Measurements from ENCODE around the gene FN3K.

FN3K gene

GRCh38 chr17:82734987-82735866 is at the start of gene FN3K:
FN3K (plus strand) TSS chr17:82735615; CDS start chr17:82735637, 22 bp downstream.
- peak in 49 of 56 donors; percentile 24 to 90 (median 72) for DNase-seq

GRCh38 chr17:82686366-82687324 is 48.8 kb upstream of the FN3K start:
- DNase-seq: no peak

DNA sequence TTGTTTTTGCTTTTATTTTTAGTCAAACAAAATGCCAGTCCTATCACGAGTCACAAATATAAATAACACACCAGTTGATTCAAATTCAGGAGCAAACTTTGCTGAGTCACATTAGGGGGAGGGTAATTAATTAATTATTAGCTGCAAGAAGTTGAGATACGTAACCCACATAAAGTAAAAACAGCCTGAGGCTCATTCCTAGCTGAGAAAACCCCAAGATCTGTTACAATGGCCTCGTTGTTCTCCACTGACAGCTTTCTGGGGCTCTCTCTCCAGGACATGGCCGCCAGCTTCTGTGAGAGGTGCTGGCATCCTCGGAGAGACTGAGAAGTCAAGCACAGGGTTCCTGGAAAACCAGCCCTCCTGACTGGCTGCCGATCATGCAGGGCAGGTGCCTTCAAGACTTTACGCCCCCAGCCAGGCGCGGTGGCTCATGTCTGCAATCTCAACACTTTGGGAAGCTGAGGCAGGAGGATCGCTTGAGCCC is 48.0 kb upstream of the FN3K start:
- peak in 29 of 56 donors; percentile 23 to 75 (median 44) for DNase-seq

DNA sequence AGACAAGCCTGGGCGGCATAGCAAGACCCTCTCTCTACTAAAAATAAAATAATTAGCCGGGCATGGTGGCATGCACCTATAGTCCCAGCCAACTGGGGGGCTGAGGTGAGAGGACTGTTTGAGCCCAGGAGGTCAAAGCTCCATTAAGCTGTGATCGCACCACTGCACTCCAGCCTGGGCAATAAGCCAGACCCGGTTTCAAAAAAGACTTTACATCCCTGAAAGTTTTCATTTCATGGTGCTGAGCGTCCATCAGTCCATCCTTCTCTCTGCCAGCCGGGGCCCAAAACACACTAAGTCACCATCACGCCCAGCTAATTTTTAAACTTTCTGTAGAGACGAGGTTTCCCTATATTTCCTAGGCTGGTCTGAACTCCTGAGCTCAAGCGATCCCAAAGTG is 47.5 kb upstream of the FN3K start:
- no peak for DNase-seq

- DNase-seq: peak in 1 of 56 donors; percentile 30
Measured at GRCh38 chr17:82689077-82689476, 46.3 kb upstream of the FN3K start.

DNA sequence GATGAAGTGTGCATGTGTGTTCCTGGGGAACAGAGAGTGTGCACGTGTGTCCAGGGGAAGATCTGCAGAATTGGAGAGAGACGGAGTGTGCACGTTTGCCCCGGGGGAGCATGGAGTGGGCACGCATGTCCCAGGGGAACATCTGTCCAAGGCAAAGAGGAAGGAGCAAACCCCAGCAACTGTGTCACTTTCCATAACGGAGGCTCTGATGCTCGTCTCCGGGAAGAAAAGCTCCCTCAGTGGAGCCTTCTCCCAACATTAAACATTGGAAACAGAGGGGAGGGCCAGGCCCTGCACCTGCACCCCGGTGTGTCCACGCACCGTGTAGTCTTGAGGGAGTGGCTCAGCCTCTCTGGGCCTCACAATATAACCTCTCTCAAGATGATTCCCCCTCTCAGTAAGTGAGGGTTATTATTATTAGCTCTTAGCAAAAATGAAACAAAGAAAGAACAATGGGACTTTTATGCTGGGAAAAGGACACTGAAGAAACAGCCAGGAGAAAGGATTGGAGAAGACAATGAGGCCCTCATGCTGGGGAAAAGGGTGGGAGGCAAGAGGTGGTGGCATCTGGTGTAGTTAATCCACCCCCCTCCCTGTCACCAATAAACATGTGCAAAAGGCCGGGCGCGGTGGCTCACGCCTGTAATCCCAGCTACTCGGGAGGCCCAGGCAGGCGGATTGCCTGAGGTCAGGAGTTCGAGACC is 44.5 kb upstream of the FN3K start:
- peak in 36 of 56 donors; percentile 15 to 80 (median 50) for DNase-seq

- DNase-seq: no peak
Measured at GRCh38 chr17:82691714-82692113, 43.7 kb upstream of the FN3K start.

- DNase-seq: no peak
Measured at GRCh38 chr17:82692268-82692667, 43.1 kb upstream of the FN3K start.

- DNase-seq: no peak
Measured at GRCh38 chr17:82693168-82693867, 42.1 kb upstream of the FN3K start.

- DNase-seq: no peak
Measured at GRCh38 chr17:82694647-82695046, 40.8 kb upstream of the FN3K start.

GRCh38 chr17:82696259-82696658 is 39.2 kb upstream of the FN3K start:
- no peak for DNase-seq

DNA sequence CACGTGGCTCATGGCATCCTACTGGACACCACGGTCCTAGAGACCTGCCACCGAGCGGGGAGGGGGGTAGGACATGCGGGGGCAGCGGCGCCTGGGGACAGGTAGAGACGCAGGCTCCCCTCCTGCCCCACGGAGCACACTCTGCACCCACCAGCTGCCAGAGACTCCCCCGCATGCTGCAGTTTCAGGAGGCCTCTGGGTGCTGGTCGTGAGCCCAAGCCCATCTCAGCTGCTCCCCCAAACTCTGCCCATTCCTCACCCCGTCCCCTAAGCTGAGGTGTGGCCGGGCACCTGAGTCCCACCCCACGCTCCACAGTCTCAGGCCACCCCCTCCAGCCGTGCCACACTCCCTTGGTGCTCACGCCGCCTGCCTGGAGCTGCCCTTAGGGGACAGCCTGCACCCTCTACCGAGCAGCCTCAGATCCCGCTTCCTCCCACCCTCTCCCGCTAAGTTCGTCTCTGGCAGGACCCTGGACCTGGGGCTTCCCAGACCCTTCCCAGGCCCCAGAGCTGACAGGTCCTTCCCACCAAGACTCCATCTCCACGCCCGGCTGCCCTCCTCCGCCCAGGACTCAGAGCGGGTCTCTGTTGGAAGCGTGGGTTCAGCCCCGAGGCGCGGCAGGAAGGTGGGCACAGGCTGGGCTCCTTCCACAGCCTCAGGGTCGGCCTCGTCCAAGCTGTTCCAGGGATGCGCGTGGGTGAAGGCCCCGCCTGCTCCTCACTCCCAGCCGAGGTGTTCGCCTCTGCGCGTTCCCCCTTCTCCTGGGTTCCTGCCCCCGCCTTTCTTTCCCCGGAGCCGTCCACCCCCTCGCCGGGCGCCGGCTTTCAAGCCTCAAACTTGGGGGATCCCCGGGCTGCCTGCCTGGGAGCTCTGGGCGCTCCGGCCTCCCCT is 38.3 kb upstream of the FN3K start:
- DNase-seq: peak in 6 of 56 donors; percentile 18 to 57 (median 50)

DNA sequence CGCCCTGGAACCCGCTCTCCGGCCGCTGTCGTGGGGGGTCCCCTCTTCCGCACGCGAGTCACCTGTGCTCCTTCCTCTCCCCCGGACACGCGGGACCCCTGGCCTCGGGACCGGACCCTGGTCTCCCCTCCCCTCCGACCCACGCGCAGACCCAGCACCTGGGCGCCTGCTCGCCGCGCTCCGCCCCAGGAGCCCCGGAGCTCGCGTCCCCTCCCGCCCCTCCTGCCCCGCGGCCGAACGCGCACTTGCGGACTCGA is 37.7 kb upstream of the FN3K start:
- DNase-seq: no peak

GRCh38 chr17:82698065-82698973 is 37.1 kb upstream of the FN3K start, which contains the start of gene RAB40B:
RAB40B (minus strand) TSS chr17:82698698; CDS start chr17:82698596, 102 bp downstream.
- DNase-seq: peak; percentile 64 to 100 (median 99)

DNA sequence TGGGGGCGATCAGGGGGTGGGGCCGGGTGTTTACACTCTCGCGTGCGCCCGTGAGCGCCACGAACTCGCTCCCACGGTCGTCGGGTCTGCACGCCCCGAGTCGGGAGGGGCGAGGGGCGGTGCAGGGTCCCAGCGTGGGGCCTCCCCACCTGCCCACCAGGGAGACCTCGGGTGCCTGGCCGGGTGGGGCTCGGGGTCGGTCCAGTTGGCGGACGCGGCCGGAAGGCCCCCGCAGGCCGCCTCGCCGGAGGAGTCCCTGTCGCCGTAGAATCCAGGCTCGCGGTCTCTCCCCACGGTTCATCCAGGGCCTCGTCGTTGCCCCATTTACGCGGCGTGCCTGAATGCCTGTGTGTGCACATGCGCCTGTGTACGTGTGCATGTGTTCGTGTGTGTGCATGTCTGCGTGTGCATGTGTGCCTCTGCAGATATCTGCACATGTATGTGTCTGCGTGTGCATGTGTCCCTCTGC is 36.4 kb upstream of the FN3K start:
- DNase-seq: no peak

GRCh38 chr17:82699551-82699950 is 35.9 kb upstream of the FN3K start:
- DNase-seq: no peak

DNA sequence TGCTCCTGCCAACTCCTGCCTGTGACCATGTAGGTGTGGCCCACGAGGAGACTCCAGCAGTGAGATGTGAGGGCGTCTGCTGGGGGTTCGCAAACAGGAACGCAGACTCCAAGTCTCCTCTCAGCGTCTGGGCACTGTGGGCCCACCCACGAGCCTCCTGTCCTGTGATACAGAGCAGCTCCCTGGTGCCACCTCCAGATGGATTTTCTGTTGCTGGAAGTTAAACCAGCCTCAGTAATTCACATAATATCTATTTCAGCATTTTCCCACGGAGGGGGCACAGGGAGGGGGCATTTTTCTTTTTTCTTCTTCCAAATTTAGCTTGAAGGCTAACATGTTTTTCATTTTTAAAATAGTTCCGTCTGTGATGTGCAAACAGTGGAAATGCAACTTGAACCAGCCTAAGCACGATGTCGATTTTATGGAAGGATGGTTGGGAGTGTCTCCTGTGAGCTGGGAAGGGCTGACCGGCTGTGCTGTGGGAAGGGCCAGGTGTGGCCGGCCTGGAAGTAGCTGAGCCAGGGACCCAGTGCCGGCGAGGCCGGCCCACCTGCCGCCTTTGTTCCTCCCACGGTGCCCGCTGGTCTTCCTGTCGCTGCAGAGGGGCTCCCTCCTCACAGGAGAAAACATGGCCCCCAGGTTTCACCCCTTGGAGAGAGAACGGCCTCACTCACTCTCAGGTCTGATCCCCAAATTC is 33.0 kb upstream of the FN3K start:
- DNase-seq: peak in 29 of 56 donors; percentile 19 to 85 (median 50)
